ENCODE data around the gene FBXL17.

DNA sequence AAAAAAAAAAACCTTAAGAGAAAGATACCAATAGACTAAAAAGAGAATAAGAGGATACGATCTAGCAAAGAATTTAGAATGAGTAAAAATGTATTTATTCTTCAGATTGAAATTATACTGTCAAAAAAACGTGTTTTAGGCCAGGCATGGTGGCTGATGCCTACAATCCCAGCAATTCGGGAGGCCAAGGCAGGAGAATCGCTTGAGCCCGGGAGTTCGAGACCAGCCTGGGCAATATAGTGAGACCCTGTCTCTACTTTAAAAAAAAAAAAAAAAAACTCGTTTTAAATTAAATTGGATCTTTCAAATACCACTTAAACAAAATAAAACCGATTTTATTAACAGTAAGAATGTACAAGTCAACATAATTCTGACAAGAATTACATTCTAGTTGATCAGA lies 41.8 kb downstream of the FBXL17 start:
- TF ChIP-seq, protein P1, sequence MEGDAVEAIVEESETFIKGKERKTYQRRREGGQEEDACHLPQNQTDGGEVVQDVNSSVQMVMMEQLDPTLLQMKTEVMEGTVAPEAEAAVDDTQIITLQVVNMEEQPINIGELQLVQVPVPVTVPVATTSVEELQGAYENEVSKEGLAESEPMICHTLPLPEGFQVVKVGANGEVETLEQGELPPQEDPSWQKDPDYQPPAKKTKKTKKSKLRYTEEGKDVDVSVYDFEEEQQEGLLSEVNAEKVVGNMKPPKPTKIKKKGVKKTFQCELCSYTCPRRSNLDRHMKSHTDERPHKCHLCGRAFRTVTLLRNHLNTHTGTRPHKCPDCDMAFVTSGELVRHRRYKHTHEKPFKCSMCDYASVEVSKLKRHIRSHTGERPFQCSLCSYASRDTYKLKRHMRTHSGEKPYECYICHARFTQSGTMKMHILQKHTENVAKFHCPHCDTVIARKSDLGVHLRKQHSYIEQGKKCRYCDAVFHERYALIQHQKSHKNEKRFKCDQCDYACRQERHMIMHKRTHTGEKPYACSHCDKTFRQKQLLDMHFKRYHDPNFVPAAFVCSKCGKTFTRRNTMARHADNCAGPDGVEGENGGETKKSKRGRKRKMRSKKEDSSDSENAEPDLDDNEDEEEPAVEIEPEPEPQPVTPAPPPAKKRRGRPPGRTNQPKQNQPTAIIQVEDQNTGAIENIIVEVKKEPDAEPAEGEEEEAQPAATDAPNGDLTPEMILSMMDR (IDR thresholded peaks at IDR 0.05) = no peak
- TF ChIP-seq POLR2A (IDR thresholded peaks at IDR 0.05; ENCODE audit: low read depth) (no peak), EP300 (IDR thresholded peaks at IDR 0.05) (no peak)

Measured in esophagus muscularis mucosa (tissue), 4 donors.